Measurements from ENCODE around the gene PRR16.
"Not testable (repeated sequence)": the region's sequence is repeated elsewhere in the genome, so short reads cannot be mapped to it uniquely, and the experiment has no call there.

Gene PRR16

DNA sequence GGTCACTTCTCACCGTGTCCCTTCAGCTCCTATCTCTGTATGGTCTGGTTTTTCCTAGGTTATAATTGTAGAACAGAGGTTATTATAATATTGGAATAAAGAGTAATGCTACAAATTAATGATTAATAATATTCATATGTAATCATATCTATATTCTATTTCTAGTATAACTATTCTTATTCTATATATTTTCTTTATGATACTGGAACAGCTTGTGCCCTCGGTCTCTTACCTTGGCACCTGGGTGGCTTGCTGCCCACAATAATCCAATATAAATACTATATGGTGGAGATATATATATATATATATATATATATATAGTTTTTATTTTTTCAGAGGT is 5.6 kb upstream of the PRR16 start:
- peaks cover 0 to 11% (median 8%) of the 10 kb centered on the region in 5 donors for H3K4me1 ChIP-seq (ENCODE audit: control insufficient read depth in 5 of 5, insufficient read depth in 5 of 5, low read length in 5 of 5)

DNA sequence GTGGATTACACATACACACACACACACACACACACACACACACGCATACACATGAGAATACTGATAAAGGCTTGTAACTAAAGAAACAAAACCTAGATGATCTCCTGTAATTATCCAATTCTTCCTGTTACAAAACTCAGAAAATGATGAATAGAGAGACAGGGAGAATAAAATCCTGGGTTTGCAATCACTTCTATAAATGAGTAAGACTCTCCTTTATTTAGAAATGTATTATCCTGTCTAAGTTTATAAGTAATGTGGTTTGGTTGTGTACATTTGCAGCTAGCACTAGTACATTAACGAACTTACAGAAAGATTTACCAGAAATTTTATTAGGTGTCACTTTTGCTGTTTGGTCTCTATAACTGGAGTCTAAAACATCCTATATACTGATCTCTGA is 2.8 kb upstream of the PRR16 start:
- Histone ChIP-seq H3K27ac (ENCODE audit: low read depth, low read length) (no peak overlapping the region), H3K36me3 (ENCODE audit: control insufficient read depth in 5 of 5, insufficient read depth in 5 of 5, low read length in 5 of 5) (no peaks in the 10 kb centered on the region), H3K4me1 (ENCODE audit: control insufficient read depth in 5 of 5, insufficient read depth in 5 of 5, low read length in 5 of 5) (peaks cover 0 to 31% (median 19%) of the 10 kb centered on the region in 5 donors), H3K9ac (ENCODE audit: low read length in 5 of 5) (no peak overlapping the region), H3K4me3 (ENCODE audit: low read depth in 1 of 5, low read length in 5 of 5) (no peak overlapping the region), H3K9me3 (ENCODE audit: control insufficient read depth in 5 of 5, low read length in 5 of 5) (no peaks in the 10 kb centered on the region), H3K27me3 (ENCODE audit: control insufficient read depth in 5 of 5, insufficient read depth in 4 of 5, low read length in 5 of 5) (peaks cover 8 to 20% (median 11%) of the 10 kb centered on the region in 5 donors)

More for the DNA sequence above, 5.6 kb upstream of the PRR16 start:
- H3K9ac ChIP-seq (ENCODE audit: low read length in 5 of 5); H3K27ac ChIP-seq (ENCODE audit: low read depth, low read length); H3K4me3 ChIP-seq (ENCODE audit: low read depth in 1 of 5, low read length in 5 of 5); H3K36me3 ChIP-seq (ENCODE audit: control insufficient read depth in 5 of 5, insufficient read depth in 5 of 5, low read length in 5 of 5); H3K9me3 ChIP-seq (ENCODE audit: control insufficient read depth in 5 of 5, low read length in 5 of 5); H3K27me3 ChIP-seq (ENCODE audit: control insufficient read depth in 5 of 5, insufficient read depth in 4 of 5, low read length in 5 of 5): not testable (repeated sequence)

DNA sequence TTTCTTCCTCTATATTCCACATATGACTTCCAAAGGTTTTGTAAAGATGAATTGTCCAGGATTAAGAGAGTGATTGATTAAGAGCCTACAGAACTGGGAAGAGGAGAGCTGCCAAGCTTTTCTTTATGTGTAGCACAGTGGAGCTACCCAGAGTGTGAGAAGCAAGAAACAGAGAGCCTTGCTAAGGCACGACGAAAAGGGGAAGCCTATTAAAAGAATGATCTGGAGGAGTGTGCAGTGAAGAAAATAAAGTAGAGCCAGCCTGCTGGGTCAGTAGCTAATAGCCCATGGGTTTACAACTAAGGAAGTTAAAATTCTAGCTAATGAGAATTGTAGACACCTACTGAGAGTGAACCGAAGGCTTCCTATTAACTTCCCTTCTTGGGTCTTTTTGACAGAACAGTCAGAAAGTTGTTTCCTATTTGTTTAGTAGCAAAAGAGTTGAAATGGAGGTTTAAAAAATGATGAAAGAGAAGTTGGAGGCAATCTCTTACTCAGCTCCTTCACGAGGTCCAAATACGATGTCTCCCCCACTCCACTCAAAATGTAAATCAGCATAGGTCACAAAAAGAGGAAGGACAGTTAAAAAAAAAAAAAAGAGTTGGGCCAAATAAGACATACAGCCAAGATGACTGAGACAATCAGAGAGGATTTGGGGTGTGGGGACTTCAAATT is 957 bp upstream of the PRR16 start:
- peaks cover 8 to 22% (median 11%) of the 10 kb centered on the region in 5 donors for H3K27me3 ChIP-seq (ENCODE audit: control insufficient read depth in 5 of 5, insufficient read depth in 4 of 5, low read length in 5 of 5)
- H3K4me1 ChIP-seq (ENCODE audit: control insufficient read depth in 5 of 5, insufficient read depth in 5 of 5, low read length in 5 of 5): peaks cover 0 to 26% (median 19%) of the 10 kb centered on the region in 5 donors
- no peak overlapping the region for H3K9ac ChIP-seq (ENCODE audit: low read length in 5 of 5)
- H3K27ac ChIP-seq (ENCODE audit: low read depth, low read length): no peak overlapping the region
- no peaks in the 10 kb centered on the region for H3K9me3 ChIP-seq (ENCODE audit: control insufficient read depth in 5 of 5, low read length in 5 of 5)
- H3K4me3 ChIP-seq (ENCODE audit: low read depth in 1 of 5, low read length in 5 of 5): peak overlapping the region in 1 of 5 donors; percentile 79
- H3K36me3 ChIP-seq (ENCODE audit: control insufficient read depth in 5 of 5, insufficient read depth in 5 of 5, low read length in 5 of 5): no peaks in the 10 kb centered on the region

DNA sequence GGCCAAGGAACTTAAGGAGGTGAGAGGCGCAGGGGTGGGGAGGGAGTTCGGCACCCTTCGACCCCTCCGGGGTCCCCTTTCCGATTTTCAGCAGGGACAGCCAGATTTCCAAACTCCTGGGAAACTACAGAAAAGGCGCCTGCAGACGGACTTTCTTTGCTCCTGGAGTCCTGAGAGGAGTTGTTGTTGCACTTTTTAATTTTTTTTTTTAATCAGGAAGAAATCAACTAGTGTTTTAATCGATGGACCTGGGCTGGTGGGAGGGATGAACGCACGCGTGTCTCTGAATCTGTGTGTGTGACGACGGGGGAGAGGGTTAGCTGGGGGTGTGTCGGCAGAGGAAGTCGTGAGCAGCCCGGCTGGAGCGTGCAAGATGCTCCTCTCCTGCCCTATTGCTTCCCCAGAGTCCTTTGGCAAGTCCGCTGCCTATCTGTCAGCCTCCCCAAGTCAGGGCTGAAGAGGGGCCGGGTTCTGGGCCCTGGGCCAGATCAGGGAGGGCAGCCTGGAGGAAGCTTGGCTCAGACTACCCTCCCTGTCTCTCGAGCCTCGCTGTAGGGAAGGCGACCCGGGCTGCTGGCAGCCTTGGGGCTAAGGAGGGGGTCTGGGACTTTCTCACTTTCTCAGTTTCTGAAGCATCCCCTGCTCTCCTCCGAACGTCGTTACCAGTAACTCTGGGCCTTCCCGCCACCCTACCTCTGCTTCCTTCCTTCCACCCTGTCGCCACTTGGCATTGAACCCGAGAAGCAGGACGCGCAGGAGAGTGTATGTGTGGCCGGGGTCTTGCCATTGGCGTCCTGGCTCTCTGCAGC is 731 bp downstream of the PRR16 start:
- Histone ChIP-seq H3K4me1 (ENCODE audit: control insufficient read depth in 5 of 5, insufficient read depth in 5 of 5, low read length in 5 of 5) (peaks cover 0 to 26% (median 19%) of the 10 kb centered on the region in 5 donors), H3K27me3 (ENCODE audit: control insufficient read depth in 5 of 5, insufficient read depth in 4 of 5, low read length in 5 of 5) (peaks cover 8 to 22% (median 11%) of the 10 kb centered on the region in 5 donors), H3K9me3 (ENCODE audit: control insufficient read depth in 5 of 5, low read length in 5 of 5) (no peaks in the 10 kb centered on the region), H3K36me3 (ENCODE audit: control insufficient read depth in 5 of 5, insufficient read depth in 5 of 5, low read length in 5 of 5) (no peaks in the 10 kb centered on the region), H3K4me3 (ENCODE audit: low read depth in 1 of 5, low read length in 5 of 5) (peak overlapping the region; percentile 68 to 79 (median 73)), H3K9ac (ENCODE audit: low read length in 5 of 5) (peak overlapping the region in 3 of 5 donors; percentile 45 to 60 (median 59)), H3K27ac (ENCODE audit: low read depth, low read length) (no peak overlapping the region)

DNA sequence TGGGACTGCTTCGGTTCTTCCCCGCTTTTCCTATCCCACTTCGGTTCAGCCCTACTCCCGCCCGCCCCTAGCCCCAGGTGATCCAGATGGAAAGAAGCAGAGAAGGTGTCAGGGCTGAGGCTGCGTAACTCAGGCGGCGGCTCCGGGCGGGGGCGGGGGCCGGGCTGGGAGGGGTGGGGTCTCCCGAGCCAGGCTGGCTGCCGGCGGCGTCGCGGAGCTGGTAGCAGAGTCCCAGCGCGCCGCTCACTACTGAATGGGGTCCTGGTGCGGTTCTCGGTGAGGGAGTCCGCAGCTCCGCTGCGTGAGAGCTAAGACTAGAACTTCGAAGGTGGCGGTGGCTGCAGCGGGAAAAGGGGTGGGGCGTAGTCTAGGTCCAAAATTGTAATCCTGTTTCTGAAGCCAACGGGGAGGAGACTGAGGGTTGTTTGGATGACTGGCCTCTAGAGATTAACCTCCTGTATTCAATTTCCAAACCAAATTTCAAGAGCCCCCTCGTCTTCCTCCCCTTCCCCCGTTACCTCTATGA is 1.4 kb downstream of the PRR16 start:
- no peak overlapping the region for H3K9ac ChIP-seq (ENCODE audit: low read length in 5 of 5)
- peaks cover 0 to 26% (median 19%) of the 10 kb centered on the region in 5 donors for H3K4me1 ChIP-seq (ENCODE audit: control insufficient read depth in 5 of 5, insufficient read depth in 5 of 5, low read length in 5 of 5)
- peak overlapping the region; percentile 68 to 79 (median 73) for H3K4me3 ChIP-seq (ENCODE audit: low read depth in 1 of 5, low read length in 5 of 5)
- H3K9me3 ChIP-seq (ENCODE audit: control insufficient read depth in 5 of 5, low read length in 5 of 5): no peaks in the 10 kb centered on the region
- no peaks in the 10 kb centered on the region for H3K36me3 ChIP-seq (ENCODE audit: control insufficient read depth in 5 of 5, insufficient read depth in 5 of 5, low read length in 5 of 5)
- no peak overlapping the region for H3K27ac ChIP-seq (ENCODE audit: low read depth, low read length)
- peaks cover 8 to 22% (median 11%) of the 10 kb centered on the region in 5 donors for H3K27me3 ChIP-seq (ENCODE audit: control insufficient read depth in 5 of 5, insufficient read depth in 4 of 5, low read length in 5 of 5)

DNA sequence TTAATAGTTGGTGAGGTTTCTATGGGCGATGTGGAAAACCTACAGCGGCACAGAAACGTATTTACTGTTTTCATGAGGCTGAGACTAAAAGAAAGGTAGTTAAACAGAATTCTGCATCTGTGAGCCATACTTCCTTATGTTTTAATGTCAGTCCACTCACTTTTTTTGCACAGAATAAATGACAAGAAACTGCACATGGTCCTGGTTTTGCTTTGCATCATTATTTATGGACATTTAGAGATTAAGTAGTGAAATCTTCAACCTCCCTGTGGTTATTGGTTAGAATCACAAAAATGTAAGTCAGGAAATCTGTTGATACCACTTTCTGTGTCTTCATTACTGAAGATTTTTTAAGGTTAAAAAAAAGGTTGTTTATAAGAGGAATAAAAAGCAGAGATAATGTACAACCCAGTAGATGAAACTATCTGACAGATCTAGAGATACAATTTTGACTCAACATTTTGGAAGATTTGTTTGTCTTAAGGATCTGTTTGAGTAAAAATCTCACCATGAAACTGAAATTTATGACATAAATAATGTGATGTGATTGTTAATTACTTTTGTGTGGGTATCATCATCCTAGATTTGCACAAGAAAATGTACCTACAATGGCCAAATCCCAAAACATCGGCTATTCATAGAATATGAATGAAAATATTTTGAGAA is 2.4 kb downstream of the PRR16 start:
- no peaks in the 10 kb centered on the region for H3K36me3 ChIP-seq (ENCODE audit: control insufficient read depth in 5 of 5, insufficient read depth in 5 of 5, low read length in 5 of 5)
- no peak overlapping the region for H3K27ac ChIP-seq (ENCODE audit: low read depth, low read length)
- H3K4me1 ChIP-seq (ENCODE audit: control insufficient read depth in 5 of 5, insufficient read depth in 5 of 5, low read length in 5 of 5): peaks cover 0 to 26% (median 19%) of the 10 kb centered on the region in 5 donors
- H3K4me3 ChIP-seq (ENCODE audit: low read depth in 1 of 5, low read length in 5 of 5): peak overlapping the region in 2 of 5 donors; percentile 60 to 68
- no peaks in the 10 kb centered on the region for H3K9me3 ChIP-seq (ENCODE audit: control insufficient read depth in 5 of 5, low read length in 5 of 5)
- H3K27me3 ChIP-seq (ENCODE audit: control insufficient read depth in 5 of 5, insufficient read depth in 4 of 5, low read length in 5 of 5): peaks cover 8 to 22% (median 11%) of the 10 kb centered on the region in 5 donors
- no peak overlapping the region for H3K9ac ChIP-seq (ENCODE audit: low read length in 5 of 5)

DNA sequence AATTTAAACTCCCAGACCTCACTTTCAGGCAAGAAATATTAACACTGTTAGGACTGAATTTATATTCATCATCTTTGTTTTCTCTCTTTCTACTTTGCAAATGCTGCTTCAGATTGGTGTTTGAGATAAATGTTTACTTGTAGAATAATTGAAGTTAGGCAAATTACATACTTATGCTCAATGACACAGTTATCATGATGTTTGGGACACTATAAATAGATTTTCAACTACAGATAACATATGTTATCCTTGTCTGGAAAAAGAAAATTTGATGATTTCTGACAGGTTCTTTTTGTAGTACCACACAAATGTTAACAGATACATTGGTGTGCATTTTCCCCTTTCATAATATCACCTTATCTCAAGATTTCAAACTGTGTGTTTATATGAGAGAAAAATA is 7.9 kb downstream of the PRR16 start:
- Histone ChIP-seq H3K9me3 (ENCODE audit: control insufficient read depth in 5 of 5, low read length in 5 of 5) (no peaks in the 10 kb centered on the region), H3K27ac (ENCODE audit: low read depth, low read length) (no peak overlapping the region), H3K27me3 (ENCODE audit: control insufficient read depth in 5 of 5, insufficient read depth in 4 of 5, low read length in 5 of 5) (no peaks in the 10 kb centered on the region), H3K36me3 (ENCODE audit: control insufficient read depth in 5 of 5, insufficient read depth in 5 of 5, low read length in 5 of 5) (no peaks in the 10 kb centered on the region), H3K4me3 (ENCODE audit: low read depth in 1 of 5, low read length in 5 of 5) (no peak overlapping the region), H3K4me1 (ENCODE audit: control insufficient read depth in 5 of 5, insufficient read depth in 5 of 5, low read length in 5 of 5) (no peaks in the 10 kb centered on the region), H3K9ac (ENCODE audit: low read length in 5 of 5) (no peak overlapping the region)

DNA sequence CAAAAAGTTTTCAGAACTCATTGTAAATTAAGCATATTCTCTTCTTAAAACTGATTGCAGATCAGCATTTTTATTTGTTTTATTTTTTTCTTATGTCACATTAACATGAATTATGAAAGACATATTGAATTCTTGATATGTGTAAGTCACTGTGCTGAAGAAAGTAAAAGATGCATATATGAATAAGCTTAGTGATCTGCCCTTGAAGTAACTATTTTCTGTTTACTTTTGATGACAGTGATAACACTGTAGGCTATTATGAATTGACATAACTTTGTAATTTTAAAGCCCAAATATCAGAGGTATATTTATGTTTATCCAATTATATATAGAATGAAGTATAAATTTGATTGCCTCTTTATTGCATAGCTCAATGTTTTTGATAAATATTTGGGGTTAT is 8.8 kb downstream of the PRR16 start:
- Histone ChIP-seq H3K4me3 (ENCODE audit: low read depth in 1 of 5, low read length in 5 of 5) (no peak overlapping the region), H3K4me1 (ENCODE audit: control insufficient read depth in 5 of 5, insufficient read depth in 5 of 5, low read length in 5 of 5) (no peaks in the 10 kb centered on the region), H3K27ac (ENCODE audit: low read depth, low read length) (no peak overlapping the region), H3K9ac (ENCODE audit: low read length in 5 of 5) (no peak overlapping the region), H3K9me3 (ENCODE audit: control insufficient read depth in 5 of 5, low read length in 5 of 5) (no peaks in the 10 kb centered on the region), H3K27me3 (ENCODE audit: control insufficient read depth in 5 of 5, insufficient read depth in 4 of 5, low read length in 5 of 5) (no peaks in the 10 kb centered on the region), H3K36me3 (ENCODE audit: control insufficient read depth in 5 of 5, insufficient read depth in 5 of 5, low read length in 5 of 5) (peaks cover 0 to 2% (median 0%) of the 10 kb centered on the region in 5 donors)

DNA sequence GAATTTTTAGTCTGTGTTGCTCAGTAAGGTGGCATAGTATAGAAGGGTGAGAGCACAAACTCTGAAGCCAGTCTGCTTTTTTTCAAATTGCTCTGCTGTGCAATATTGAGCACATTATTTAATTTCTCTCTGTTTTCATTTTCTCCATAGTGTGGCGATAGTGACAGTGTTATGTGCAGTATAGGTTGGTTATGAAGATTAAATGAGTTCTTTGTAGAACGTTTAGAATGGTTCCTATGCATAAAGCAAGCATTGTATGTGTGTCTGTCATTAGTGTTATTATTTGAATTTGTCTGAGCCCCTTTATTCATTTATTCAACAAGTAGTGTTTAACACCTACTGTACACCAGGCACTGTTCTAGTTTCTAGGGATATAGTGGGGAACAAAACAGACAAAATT is 9.2 kb downstream of the PRR16 start:
- Histone ChIP-seq H3K27me3 (ENCODE audit: control insufficient read depth in 5 of 5, insufficient read depth in 4 of 5, low read length in 5 of 5) (no peaks in the 10 kb centered on the region), H3K27ac (ENCODE audit: low read depth, low read length) (no peak overlapping the region), H3K4me1 (ENCODE audit: control insufficient read depth in 5 of 5, insufficient read depth in 5 of 5, low read length in 5 of 5) (no peaks in the 10 kb centered on the region), H3K4me3 (ENCODE audit: low read depth in 1 of 5, low read length in 5 of 5) (no peak overlapping the region), H3K9ac (ENCODE audit: low read length in 5 of 5) (no peak overlapping the region), H3K9me3 (ENCODE audit: control insufficient read depth in 5 of 5, low read length in 5 of 5) (no peaks in the 10 kb centered on the region), H3K36me3 (ENCODE audit: control insufficient read depth in 5 of 5, insufficient read depth in 5 of 5, low read length in 5 of 5) (peaks cover 0 to 2% (median 0%) of the 10 kb centered on the region in 5 donors)
